A549 treated with RU486 at 1 μM for 4 hours (cell line): Measurements from ENCODE around the gene MAGIX. TPM values are rescaled to one million over a fixed set of nuclear protein-coding genes. Genes with fewer than 3 reads are reported as not detected.

Source experiments
- total RNA-seq: library from RNA; stranded (reverse); fragments of 200-300 nt; extraction: Qiagen RNA extraction; gene quantifications from 5 replicates; pipeline ENCODE4 v1.2.3, GENCODE V29; 2022; ENCODE audit warnings: low read depth

MAGIX gene
- 1.7 to 3.4 TPM (median 2.5 TPM) in 5 replicates for total RNA-seq

DNA sequence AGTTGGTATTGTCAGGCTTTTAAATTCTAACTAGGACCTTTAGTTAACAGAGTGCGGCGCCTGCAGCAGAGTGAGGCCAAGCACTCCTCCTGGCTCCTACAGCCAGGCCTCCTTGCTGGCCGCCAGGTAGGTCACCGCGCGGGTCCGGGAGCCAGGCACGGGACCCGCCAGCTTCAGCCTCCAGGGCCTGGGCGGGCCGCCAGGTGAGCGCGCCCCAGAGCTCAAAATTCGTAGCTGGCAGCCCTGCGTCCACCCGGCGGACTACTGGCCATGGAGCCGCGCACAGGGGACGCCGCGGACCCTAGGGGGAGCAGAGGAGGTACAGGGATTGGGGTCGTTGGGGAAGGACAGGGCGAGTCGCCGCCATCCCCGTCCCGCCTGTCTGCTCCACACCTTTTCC is at the start of gene MAGIX:
Gene MAGIX, plus strand, starts transcription at position 139 of the 400 bp plus-strand sequence. Its CDS starts 132 bp downstream, at position 271.

DNA sequence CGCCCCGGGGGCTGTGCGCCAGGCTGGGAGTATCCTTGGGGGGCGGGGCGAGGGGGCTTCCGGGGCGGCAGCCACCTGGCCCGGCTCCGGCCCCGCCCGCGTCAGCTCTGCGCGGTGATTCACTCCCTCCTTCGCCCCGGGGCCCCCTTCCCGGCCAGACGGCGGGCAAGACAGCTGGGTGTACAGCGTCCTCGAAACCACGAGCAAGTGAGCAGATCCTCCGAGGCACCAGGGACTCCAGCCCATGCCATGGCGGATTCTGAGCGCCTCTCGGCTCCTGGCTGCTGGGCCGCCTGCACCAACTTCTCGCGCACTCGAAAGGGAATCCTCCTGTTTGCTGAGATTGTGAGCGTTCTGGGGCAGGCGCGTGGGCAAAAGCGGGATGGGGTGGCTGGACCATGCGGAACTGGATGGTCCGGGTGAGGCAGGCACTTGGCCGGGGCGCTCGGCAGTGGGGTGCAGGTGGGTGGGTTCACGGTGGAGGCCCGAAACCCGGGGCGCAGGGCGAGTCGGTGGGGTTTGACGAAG is 9.3 kb downstream of the MAGIX start, which contains the start of gene PLP2:
Gene PLP2, plus strand, starts transcription at position 147 of the 528 bp plus-strand sequence. Its CDS starts 103 bp downstream, at position 250.

DNA sequence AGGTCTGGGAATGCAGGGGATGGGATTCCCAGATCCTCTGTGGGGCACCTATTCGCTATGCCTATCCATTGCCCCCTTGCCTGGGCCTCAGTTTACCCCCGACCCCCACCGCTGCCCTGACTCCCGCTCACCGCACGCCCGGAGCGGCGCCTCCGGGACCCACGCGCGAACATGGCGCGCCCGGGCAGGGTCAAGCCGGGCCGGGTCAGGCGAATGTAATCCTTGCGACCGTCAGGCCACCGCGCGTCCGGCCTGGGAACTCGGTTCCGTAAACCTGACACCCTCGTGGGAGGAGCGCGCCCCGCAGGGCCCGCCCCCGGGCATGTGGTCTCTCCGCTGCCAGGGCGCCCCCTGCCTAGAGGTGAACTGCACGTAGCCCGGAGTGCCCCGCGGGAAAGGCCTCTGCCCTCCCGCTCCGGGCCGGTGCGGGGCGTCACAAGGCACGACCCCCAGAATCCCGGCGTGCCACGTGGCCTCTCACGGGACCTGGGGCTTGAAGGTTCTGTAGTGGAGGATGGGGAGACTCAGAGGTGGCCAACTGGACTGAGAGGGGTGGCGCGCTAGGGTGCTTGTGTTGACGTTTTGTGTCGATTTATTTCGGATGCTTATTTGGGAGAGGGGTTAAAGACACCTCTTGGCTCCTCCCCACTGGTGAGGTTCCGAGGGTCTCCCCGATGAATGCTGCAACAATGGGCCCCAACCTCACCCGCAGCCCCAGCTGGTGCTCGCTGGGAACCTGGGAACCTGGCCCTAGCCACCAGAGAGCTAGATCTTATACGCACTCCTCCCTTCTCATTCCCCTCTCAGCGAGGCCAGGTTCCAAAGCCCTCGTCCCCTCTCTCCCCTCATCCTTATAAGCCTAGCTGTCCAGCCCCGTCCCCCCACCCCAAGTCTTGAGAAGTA is 23.8 kb downstream of the MAGIX start, which contains the start of gene PRICKLE3:
Gene PRICKLE3, minus strand, starts transcription at position 249 of the 903 bp plus-strand sequence. Its CDS starts 76 bp downstream, at position 173.

DNA sequence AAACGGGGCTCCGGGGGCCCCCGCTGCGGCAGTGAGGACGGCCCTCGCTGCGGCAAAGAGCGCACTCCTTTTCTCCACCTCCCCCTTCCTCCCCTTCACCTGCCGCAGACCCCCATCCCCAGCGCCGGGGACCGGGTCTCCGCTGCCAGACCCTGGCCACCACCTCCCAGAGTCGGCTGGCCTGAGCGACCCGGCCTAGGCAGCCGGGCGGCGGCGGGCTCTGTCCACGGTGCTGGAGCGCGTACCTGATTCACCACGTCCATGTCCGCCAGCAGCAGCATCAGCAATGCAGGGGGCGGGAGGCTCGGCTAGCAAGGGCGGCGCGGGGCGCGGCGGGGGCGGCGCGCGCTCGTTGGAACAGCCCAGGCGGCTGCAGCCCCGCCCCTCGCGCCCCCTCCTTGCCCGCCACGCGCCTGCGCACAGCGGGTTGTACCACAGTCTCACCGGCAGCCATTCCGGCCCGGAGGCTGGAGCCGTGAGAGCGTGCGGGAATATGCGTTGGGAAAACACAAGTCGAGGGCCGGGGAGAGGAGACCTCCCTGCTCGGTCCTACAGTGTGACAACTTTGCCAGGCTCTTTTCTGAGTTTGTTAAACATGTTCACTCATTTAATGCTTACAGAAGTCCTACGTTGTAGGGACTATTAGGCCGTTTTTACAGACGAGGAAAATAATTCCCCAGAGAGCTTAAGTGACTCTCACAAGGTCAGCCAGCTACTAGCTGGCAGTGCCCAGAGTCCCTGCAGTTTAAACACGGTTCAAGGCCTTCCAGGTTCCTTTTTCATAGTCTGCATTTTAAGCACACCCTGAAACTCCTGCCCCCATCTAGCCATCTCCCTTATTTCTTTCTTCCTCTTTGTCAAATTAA is 37.6 kb downstream of the MAGIX start, which contains the start of gene SYP:
Gene SYP, minus strand, starts transcription at position 288 of the 866 bp plus-strand sequence. Its CDS starts 7 bp downstream, at position 281.

Other genes starting within 250 kb of the MAGIX start
- gene PIM2, start 243.7 kb upstream of the MAGIX start, total RNA-seq: 9.6 to 11.7 TPM (median 10.7 TPM) in 5 replicates
- gene OTUD5, start 205.2 kb upstream of the MAGIX start, total RNA-seq: 58.3 to 67.8 TPM (median 63.7 TPM) in 5 replicates
- gene KCND1, start 190.9 kb upstream of the MAGIX start, total RNA-seq: 0.77 to 1.4 TPM (median 1.2 TPM) in 5 replicates
- gene GRIPAP1, start 160.5 kb upstream of the MAGIX start, total RNA-seq: 18.1 to 22.8 TPM (median 21.3 TPM) in 5 replicates
- gene TFE3, start 119.4 kb upstream of the MAGIX start, total RNA-seq: 47.1 to 58.0 TPM (median 56.5 TPM) in 5 replicates
- gene CCDC120, start 103.8 kb upstream of the MAGIX start, total RNA-seq: 2.8 to 4.2 TPM (median 3.6 TPM) in 5 replicates
- gene PRAF2, start 88.8 kb upstream of the MAGIX start, total RNA-seq: 36.7 to 46.1 TPM (median 43.4 TPM) in 5 replicates
- 50.4 to 59.4 TPM (median 54.7 TPM) in 5 replicates for gene WDR45, start 82.9 kb upstream of the MAGIX start, total RNA-seq
- 20.1 to 25.5 TPM (median 23.8 TPM) in 5 replicates for gene GPKOW, start 39.0 kb upstream of the MAGIX start, total RNA-seq
- gene PLP2, start 9.1 kb downstream of the MAGIX start, total RNA-seq: 315 to 481 TPM (median 431 TPM) in 5 replicates
- 16.1 to 21.8 TPM (median 19.4 TPM) in 5 replicates for gene PRICKLE3, start 23.6 kb downstream of the MAGIX start, total RNA-seq
- 2.2 to 3.3 TPM (median 2.8 TPM) in 5 replicates for gene SYP, start 37.4 kb downstream of the MAGIX start, total RNA-seq
- gene CACNA1F, start 70.6 kb downstream of the MAGIX start, total RNA-seq: not detected in 5 replicates
- gene CCDC22, start 72.7 kb downstream of the MAGIX start, total RNA-seq: 12.2 to 15.8 TPM (median 14.2 TPM) in 5 replicates
- 0.06 to 0.33 TPM (median 0.10 TPM) in 5 replicates for gene FOXP3, start 102.0 kb downstream of the MAGIX start, total RNA-seq
- gene PPP1R3F, start 107.0 kb downstream of the MAGIX start, total RNA-seq: 2.2 to 3.3 TPM (median 2.3 TPM) in 5 replicates
- not detected in 5 replicates for gene GAGE10, start 140.9 kb downstream of the MAGIX start, total RNA-seq
- not detected in 5 replicates for gene GAGE12J, start 159.3 kb downstream of the MAGIX start, total RNA-seq
- not detected in 5 replicates for gene GAGE13, start 168.8 kb downstream of the MAGIX start, total RNA-seq